Caco-2 (cell line): ENCODE results near the gene IFTAP. TPM values are rescaled to one million over a fixed set of nuclear protein-coding genes. Genes with fewer than 3 reads are reported as not detected.

Source experiments
- BruUV-seq: library from RNA; stranded (reverse); fragments of 400-500 nt; replicated peaks from 2 replicates; lab custom pipeline; 2021; lab: Mats Ljungman, UMichigan
- CTCF ChIA-PET: fragments of 300-600 bp; sonication (Branson Sonifier 250); formaldehyde crosslinking; loops from one replicate; lab custom pipeline; 2022; ENCODE audit warnings: antibody characterized with exemption; lab: Charles Lee
- POLR2A ChIA-PET: fragments of 300-600 bp; sonication (Branson Sonifier 250); formaldehyde crosslinking; loops from one replicate; lab custom pipeline; 2022; ENCODE audit warnings: antibody characterized with exemption; lab: Charles Lee
- DNase-seq, 2 experiments: peaks; one replicate each; pipeline versions ENCODE4 v3.0.0 to v3.0.0-alpha.2; 2020 to 2022
- H3K27me3 ChIP-seq: replicated peaks from 2 replicates; pipeline ENCODE4 v1.6.0; 2011; ENCODE audit warnings: low read length; ENCODE audit not compliant: control insufficient read depth, insufficient read depth
- H3K36me3 ChIP-seq: 2 replicates; pipeline ENCODE4 v1.5.1; 2011; ENCODE audit warnings: low read length; ENCODE audit not compliant: control insufficient read depth, insufficient read depth
- H3K4me1 ChIP-seq: fragments of 250-450 bp; sonication (Bioruptor Pico); 2 replicates; pipeline ENCODE4 v1.5.1; 2020; ENCODE audit warnings: mild to moderate bottlenecking
- H3K4me3 ChIP-seq: 2 replicates; pipeline ENCODE4 v1.5.1; 2011; ENCODE audit warnings: low read depth, mild to moderate bottlenecking, control low read depth, low read length
- H3K9me3 ChIP-seq: fragments of 250-450 bp; sonication (Bioruptor Pico); 2 replicates; pipeline ENCODE4 v1.5.1; 2020; ENCODE audit warnings: mild to moderate bottlenecking, moderate library complexity
- H3K27ac Mint-ChIP-seq: one replicate; pipeline ENCODE4 v1.8.0; 2022; ENCODE audit warnings: mixed read lengths; ENCODE audit not compliant: unreplicated experiment
- H3K27me3 Mint-ChIP-seq: one replicate; pipeline ENCODE4 v1.8.0; 2022; ENCODE audit warnings: mixed read lengths; ENCODE audit not compliant: insufficient read depth, unreplicated experiment
- H3K36me3 Mint-ChIP-seq: one replicate; pipeline ENCODE4 v1.8.0; 2022; ENCODE audit warnings: mild to moderate bottlenecking, mixed read lengths; ENCODE audit not compliant: insufficient read depth, unreplicated experiment
- H3K4me1 Mint-ChIP-seq: one replicate; pipeline ENCODE4 v1.8.0; 2022; ENCODE audit warnings: low read depth, mixed read lengths; ENCODE audit not compliant: unreplicated experiment
- H3K4me3 Mint-ChIP-seq: one replicate; pipeline ENCODE4 v1.8.0; 2022; ENCODE audit warnings: mild to moderate bottlenecking, moderate library complexity, mixed read lengths; ENCODE audit not compliant: unreplicated experiment
- H3K9me3 Mint-ChIP-seq: one replicate; pipeline ENCODE4 v1.8.0; 2022; ENCODE audit warnings: mixed read lengths; ENCODE audit not compliant: unreplicated experiment
- CTCF ChIP-seq, 2 experiments: fragments of 200-600 bp in 1 of 2; IDR thresholded peaks; 1 replicate in 1 of 2; 2 replicates in 1 of 2; pipeline versions ENCODE4 v1.5.1 to v1.8.0; 2011 to 2022; ENCODE audit warnings: antibody characterized with exemption in 1 of 2, control low read depth in 1 of 2, inconsistent platforms in 1 of 2, low read depth in 1 of 2, low read length in 1 of 2, mild to moderate bottlenecking in 1 of 2, moderate library complexity in 1 of 2; ENCODE audit not compliant: insufficient read depth in 1 of 2, severe bottlenecking in 1 of 2, unreplicated experiment in 1 of 2
- intact Hi-C: fragments of 100-400 bp; cut with micrococcal nuclease; formaldehyde crosslinking; loops from one replicate; pipeline ENCODE4 v1.10.0; 2022; ENCODE audit not compliant: unreplicated experiment
- total RNA-seq: library from RNA; stranded (reverse); gene quantifications from 2 replicates; pipeline ENCODE4 v1.2.3, GENCODE V29; 2022

The IFTAP gene
- total RNA-seq, 1 experiment from 2014 or later = 10.4 TPM

GRCh38 chr11:36577859-36578258 is 16.4 kb upstream of the IFTAP start:
- BruUV-seq = no TSS peak
- intact Hi-C loops = no loop called here
- ChIA-PET POLR2A (no interaction called here), CTCF (no interaction called here)
- Mint-ChIP-seq H3K4me1 (peaks cover 13% of the 10 kb centered on the region), H3K36me3 (no peaks in the 10 kb centered on the region), H3K4me3 (no peak overlapping the region), H3K9me3 (no peaks in the 10 kb centered on the region), H3K27ac (no peak overlapping the region), H3K27me3 (peaks cover 4% of the 10 kb centered on the region)
- H3K4me1 ChIP-seq = 0 out of 2 replicates have a peak, but pooled peaks cover 4% of the 10 kb centered on the region
- no peak for DNase-seq
- H3K9me3 ChIP-seq = 0 out of 2 replicates have a peak, but pooled peaks cover 4% of the 10 kb centered on the region
- no peaks in the 10 kb centered on the region for H3K27me3 ChIP-seq
- TF ChIP-seq CTCF (IDR thresholded peaks at IDR 0.05; ENCODE audit: insufficient read depth in 1 of 2, low read depth in 1 of 2, low read length in 1 of 2, severe bottlenecking in 1 of 2, unreplicated experiment in 1 of 2) = no peak
- no peaks in the 10 kb centered on the region for H3K36me3 ChIP-seq
- no peak overlapping the region for H3K4me3 ChIP-seq

DNA sequence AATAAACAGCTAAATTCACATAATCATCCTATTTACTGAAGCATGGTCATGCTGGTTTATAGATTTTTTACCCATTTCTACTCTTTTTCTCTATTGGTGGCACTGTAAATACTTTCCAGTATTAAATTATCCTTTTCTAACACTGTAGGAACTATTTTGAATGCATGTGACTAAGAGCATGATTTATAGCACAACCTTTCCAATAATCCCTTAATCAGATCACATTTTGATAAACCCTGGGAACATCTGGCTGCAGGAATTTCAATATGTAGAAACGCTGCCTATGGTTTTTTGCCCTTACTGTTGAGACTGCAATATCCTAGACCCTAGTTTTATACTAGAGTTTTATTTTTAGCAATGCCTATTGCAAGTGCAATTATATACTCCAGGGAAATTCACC is 15.8 kb upstream of the IFTAP start:
- H3K4me3 Mint-ChIP-seq = no peak overlapping the region
- intact Hi-C loops = no loop called here
- no peak overlapping the region for H3K27ac Mint-ChIP-seq

GRCh38 chr11:36581536-36581935 is 12.8 kb upstream of the IFTAP start:
- POLR2A ChIA-PET = no interaction called here
- no peaks in the 10 kb centered on the region for H3K36me3 Mint-ChIP-seq
- Histone ChIP-seq H3K4me3 (no peak overlapping the region), H3K4me1 (0 out of 2 replicates have a peak, but pooled peaks cover 4% of the 10 kb centered on the region), H3K27me3 (no peaks in the 10 kb centered on the region), H3K36me3 (no peaks in the 10 kb centered on the region), H3K9me3 (0 out of 2 replicates have a peak, but pooled peaks cover 4% of the 10 kb centered on the region)
- no peaks in the 10 kb centered on the region for H3K9me3 Mint-ChIP-seq
- intact Hi-C loops = no loop called here
- CTCF ChIA-PET = no interaction called here
- peaks cover 5% of the 10 kb centered on the region for H3K27me3 Mint-ChIP-seq
- no peak overlapping the region for H3K4me3 Mint-ChIP-seq
- no peak overlapping the region for H3K27ac Mint-ChIP-seq
- H3K4me1 Mint-ChIP-seq = peaks cover 13% of the 10 kb centered on the region
- BruUV-seq = no TSS peak
- no peak for TF ChIP-seq CTCF (IDR thresholded peaks at IDR 0.05; ENCODE audit: insufficient read depth in 1 of 2, low read depth in 1 of 2, low read length in 1 of 2, severe bottlenecking in 1 of 2, unreplicated experiment in 1 of 2)
- no peak for DNase-seq

More for the DNA sequence above, 15.8 kb upstream of the IFTAP start:
- Histone ChIP-seq H3K36me3 (no peaks in the 10 kb centered on the region), H3K9me3 (0 out of 2 replicates have a peak, but pooled peaks cover 4% of the 10 kb centered on the region), H3K4me1 (0 out of 2 replicates have a peak, but pooled peaks cover 4% of the 10 kb centered on the region), H3K27me3 (no peaks in the 10 kb centered on the region), H3K4me3 (no peak overlapping the region)
- Mint-ChIP-seq H3K27me3 (peaks cover 5% of the 10 kb centered on the region), H3K9me3 (no peaks in the 10 kb centered on the region), H3K4me1 (peaks cover 13% of the 10 kb centered on the region), H3K36me3 (no peaks in the 10 kb centered on the region)
- DNase-seq = no peak
- no peak for TF ChIP-seq CTCF (IDR thresholded peaks at IDR 0.05; ENCODE audit: insufficient read depth in 1 of 2, low read depth in 1 of 2, low read length in 1 of 2, severe bottlenecking in 1 of 2, unreplicated experiment in 1 of 2)
- POLR2A ChIA-PET = no interaction called here
- BruUV-seq = no TSS peak
- CTCF ChIA-PET = no interaction called here
